GM20000 (cell line): Measurements from ENCODE around the gene SPATA2.
"Not testable (repeated sequence)": the region's sequence is repeated elsewhere in the genome, so short reads cannot be mapped to it uniquely, and the experiment has no call there.

ENCODE experiments used
- DNase-seq: peaks from one replicate; pipeline ENCODE4 v3.0.0; 2012; ENCODE audit warnings: low spot score
- CTCF ChIP-seq: IDR thresholded peaks from 2 replicates; pipeline ENCODE4 v1.5.1; 2012; ENCODE audit warnings: mild to moderate bottlenecking, control low read depth; ENCODE audit errors: extremely low read depth, missing control alignments

The SPATA2 gene

GRCh38 chr20:49896204-49896603 is 19.1 kb downstream of the SPATA2 start:
- DNase-seq: no peak
- no peak for TF ChIP-seq CTCF

- not testable (repeated sequence) for DNase-seq
These were observed 19.7 kb downstream of the SPATA2 start for GRCh38 chr20:49895474-49896093.

- TF ChIP-seq CTCF: no peak
- DNase-seq: peak; percentile 61
These were observed 21.3 kb downstream of the SPATA2 start for GRCh38 chr20:49894073-49894470.

- no peak for DNase-seq
- TF ChIP-seq CTCF: no peak
These were observed 21.9 kb downstream of the SPATA2 start for GRCh38 chr20:49893242-49894072.

GRCh38 chr20:49892817-49893216 is 22.5 kb downstream of the SPATA2 start:
- no peak for TF ChIP-seq CTCF
- no peak for DNase-seq

GRCh38 chr20:49892260-49892659 is 23.1 kb downstream of the SPATA2 start:
- no peak for DNase-seq
- TF ChIP-seq CTCF: no peak

- DNase-seq: no peak
- no peak for TF ChIP-seq CTCF
These were observed 23.7 kb downstream of the SPATA2 start for GRCh38 chr20:49891476-49892110.
